NCI-H128 (cell line): ENCODE data around the gene IGHMBP2.

Source experiments
- DNase-seq: peaks from one replicate; lab custom pipeline; 2025; ENCODE audit not compliant: unreplicated experiment; lab: John Stamatoyannopoulos, UW

The IGHMBP2 gene

GRCh38 chr11:68925611-68926010, 21.9 kb downstream of the IGHMBP2 start:
- DNase-seq: no peak

GRCh38 chr11:68927280-68928135, 23.8 kb downstream of the IGHMBP2 start:
- no peak for DNase-seq

- DNase-seq: no peak
These were observed 24.6 kb downstream of the IGHMBP2 start for GRCh38 chr11:68928136-68928880.

GRCh38 chr11:68929135-68929534, 25.4 kb downstream of the IGHMBP2 start:
- no peak for DNase-seq

GRCh38 chr11:68929706-68930570, 26.2 kb downstream of the IGHMBP2 start:
- DNase-seq: no peak

GRCh38 chr11:68930991-68931855, 27.5 kb downstream of the IGHMBP2 start:
- DNase-seq: no peak

GRCh38 chr11:68931911-68932310, 28.2 kb downstream of the IGHMBP2 start:
- DNase-seq: no peak

- no peak for DNase-seq
These were observed 28.7 kb downstream of the IGHMBP2 start for GRCh38 chr11:68932358-68932757.

- DNase-seq: no peak
These were observed 29.4 kb downstream of the IGHMBP2 start for GRCh38 chr11:68932933-68933577.

- DNase-seq: no peak
These were observed 30.1 kb downstream of the IGHMBP2 start for GRCh38 chr11:68933605-68934320.

- DNase-seq: no peak
These were observed 30.6 kb downstream of the IGHMBP2 start for GRCh38 chr11:68934321-68934645.

GRCh38 chr11:68934666-68935065, 31.0 kb downstream of the IGHMBP2 start:
- no peak for DNase-seq

GRCh38 chr11:68935066-68935465, 31.4 kb downstream of the IGHMBP2 start:
- DNase-seq: no peak

- no peak for DNase-seq
These were observed 32.0 kb downstream of the IGHMBP2 start for GRCh38 chr11:68935516-68936357.

GRCh38 chr11:68936358-68936636, 32.6 kb downstream of the IGHMBP2 start:
- no peak for DNase-seq

GRCh38 chr11:68936676-68937620, 33.3 kb downstream of the IGHMBP2 start:
- no peak for DNase-seq

- DNase-seq: no peak
These were observed 34.4 kb downstream of the IGHMBP2 start for GRCh38 chr11:68938088-68938487.
